HL-60/S4 treated with retinoic acid at 250 ng/mL for 4 days and 3 days (cell line): ENCODE results near the gene PSENEN.

Source experiments
- in situ Hi-C: fragments of 300-500 bp; cut with MboI; formaldehyde crosslinking; loops from 2 replicates; pipeline ENCODE4 v1.7.0; 2022; ENCODE audit warnings: low sequenced_read_pairs

The PSENEN gene

DNA sequence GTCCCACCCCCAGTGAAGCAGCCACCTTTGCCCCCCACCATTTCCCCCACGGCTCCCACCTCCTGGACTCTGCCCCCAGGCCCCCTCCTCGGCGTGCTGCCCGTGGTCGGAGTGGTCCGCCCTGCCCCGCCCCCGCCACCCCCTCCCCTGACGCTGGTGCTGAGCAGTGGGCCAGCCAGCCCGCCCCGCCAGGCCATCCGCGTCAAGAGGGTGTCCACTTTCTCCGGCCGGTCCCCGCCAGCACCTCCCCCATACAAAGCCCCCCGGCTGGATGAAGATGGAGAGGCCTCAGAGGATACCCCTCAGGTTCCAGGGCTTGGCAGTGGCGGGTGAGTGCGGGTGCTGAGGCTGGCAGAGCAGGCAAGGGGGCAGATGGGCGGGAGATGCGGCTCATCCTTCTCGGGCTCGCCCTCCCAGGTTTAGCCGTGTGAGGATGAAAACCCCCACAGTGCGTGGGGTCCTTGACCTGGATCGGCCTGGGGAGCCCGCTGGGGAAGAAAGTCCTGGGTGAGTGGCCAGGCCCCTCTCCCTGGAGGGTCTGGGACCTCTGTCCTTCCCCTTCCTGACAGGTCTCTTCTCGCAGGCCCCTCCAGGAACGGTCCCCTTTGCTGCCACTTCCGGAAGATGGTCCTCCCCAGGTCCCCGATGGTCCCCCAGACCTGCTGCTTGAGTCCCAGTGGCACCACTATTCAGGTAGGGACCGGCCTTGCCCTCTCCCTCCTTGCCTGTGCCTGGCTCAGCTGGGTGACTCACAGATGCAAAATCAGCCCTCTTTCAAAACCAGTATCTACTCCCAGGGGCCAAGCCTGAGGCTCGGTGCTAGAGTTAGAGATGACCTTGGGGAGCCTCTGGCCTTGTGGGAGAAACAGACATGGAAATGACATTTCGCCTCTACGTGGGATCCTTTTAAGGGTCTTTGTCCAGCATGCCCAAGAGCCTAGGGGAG is 12.0 kb upstream of the PSENEN start:
- in situ Hi-C loops: no loop called here

- in situ Hi-C loops: no loop called here
Observed at GRCh38 chr19:35734273-35734672, 11.2 kb upstream of the PSENEN start.

DNA sequence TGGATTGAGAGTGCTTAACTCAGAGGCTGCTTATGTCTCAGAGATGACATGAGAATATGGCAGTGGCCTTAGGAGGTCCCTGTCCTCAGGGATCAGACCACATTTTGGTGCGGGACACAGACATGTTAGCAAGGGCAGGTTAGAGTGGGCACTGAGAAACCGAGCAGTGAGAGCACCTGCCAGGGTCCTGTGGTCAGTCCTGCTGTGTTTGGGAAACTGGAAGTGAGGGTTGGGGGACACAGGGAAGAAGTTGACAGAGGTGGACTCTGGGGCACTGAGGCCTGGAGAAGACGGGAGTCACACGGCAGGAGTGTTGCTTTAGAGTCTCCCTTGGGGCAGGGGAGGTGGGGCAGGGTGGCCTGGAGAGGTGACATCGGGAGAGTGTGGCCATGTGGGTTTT is 10.6 kb upstream of the PSENEN start:
- in situ Hi-C loops: no loop called here

GRCh38 chr19:35736913-35737886 is 8.3 kb upstream of the PSENEN start:
- in situ Hi-C loops: no loop called here

- in situ Hi-C loops: no loop called here
Observed at GRCh38 chr19:35738021-35738886, 7.2 kb upstream of the PSENEN start.

DNA sequence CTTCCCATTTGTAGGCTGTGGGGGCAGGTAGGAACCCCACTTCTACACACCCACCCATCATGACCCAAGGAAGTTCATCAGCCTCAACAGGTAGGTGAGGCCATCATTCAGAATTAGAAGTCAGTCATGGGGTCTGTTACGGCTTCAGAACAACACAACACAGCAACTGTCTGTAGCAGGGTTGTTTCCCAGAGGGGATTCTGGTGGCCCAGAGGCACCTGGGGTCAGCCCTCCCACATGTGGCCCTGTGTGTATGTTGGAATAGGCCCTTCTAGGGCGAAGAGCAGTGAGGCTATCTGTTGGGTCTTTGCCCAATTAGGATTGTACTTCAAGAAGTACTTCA is 6.6 kb upstream of the PSENEN start:
- in situ Hi-C loops: no loop called here

DNA sequence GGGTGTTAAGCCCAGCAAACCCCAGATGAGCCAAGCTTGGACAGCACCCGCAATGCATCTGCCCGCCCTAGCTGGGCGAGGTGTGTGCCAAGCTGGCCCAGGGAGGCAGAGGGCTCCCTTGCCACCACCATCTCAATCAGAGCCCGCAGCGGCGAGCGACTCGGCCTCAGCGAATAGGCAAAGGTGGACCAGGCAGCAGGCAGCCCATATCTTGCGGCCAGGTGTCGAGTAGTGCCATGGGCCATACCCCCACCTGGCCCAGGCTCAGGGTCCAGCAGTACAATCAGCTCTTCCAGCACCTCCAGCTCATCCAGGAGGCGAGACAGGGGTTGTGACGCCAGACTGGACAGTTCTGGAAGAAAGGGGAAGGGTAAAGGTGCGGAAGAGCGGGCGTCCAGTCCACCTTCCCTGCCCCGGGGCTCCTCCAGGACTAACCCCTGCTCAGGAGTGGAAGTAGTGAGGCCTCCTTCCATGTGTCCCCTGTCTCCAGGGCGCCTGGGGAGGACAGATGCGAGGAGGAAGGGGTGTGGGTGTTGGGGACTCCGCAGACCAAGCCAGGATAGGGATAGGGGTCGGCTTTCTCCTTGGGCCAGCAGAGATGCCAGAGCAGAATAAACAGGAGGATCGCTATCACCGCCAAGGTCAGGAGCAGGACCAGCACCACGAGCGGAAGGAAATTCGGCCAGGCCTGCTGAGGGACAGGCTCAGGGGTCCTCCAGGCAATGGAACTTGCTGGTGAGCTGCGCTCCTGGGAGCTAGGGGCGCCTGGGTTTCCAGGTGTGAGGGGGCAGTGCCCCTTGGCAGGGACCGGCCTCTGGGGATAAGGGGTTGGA is 6.0 kb upstream of the PSENEN start:
- in situ Hi-C loops: no loop called here

DNA sequence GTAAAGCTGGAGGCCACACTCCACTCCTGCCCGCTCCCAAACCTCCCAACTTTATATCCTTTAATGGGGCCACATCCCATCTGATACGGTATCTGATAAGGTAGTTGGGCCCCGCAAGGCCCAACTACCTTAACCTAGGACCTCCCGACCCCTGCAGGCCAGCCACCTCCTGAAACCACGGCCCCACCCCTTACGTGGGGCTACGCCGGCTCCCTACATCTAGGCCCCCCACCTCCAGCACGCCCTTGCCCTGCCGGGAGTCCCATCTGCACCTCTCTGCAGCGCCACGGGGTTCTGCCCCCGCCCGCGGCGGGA is 5.4 kb upstream of the PSENEN start:
- in situ Hi-C loops: no loop called here

GRCh38 chr19:35740423-35741202 is 4.8 kb upstream of the PSENEN start:
- in situ Hi-C loops: no loop called here

DNA sequence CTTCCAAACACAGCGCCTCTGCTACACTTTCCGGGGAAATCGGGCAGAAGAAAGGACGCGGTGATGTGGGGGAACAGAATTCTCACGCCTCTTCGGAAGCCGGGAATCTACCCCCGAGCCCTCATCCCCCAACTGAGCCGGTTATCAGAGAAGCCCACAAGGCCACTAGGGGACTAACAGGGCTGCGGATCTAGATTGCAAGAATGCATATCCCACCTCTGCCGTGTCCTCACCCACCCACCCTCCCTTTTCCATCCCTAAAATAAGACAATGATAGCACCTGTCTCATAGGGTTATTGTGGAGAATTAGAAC is 4.3 kb upstream of the PSENEN start:
- in situ Hi-C loops: no loop called here

GRCh38 chr19:35742121-35742724 is 3.2 kb upstream of the PSENEN start, which contains the start of gene IGFLR1:
IGFLR1 (minus strand) TSS chr19:35742452; CDS start chr19:35741180, 1,272 bp downstream.
- in situ Hi-C loops: no loop called here

DNA sequence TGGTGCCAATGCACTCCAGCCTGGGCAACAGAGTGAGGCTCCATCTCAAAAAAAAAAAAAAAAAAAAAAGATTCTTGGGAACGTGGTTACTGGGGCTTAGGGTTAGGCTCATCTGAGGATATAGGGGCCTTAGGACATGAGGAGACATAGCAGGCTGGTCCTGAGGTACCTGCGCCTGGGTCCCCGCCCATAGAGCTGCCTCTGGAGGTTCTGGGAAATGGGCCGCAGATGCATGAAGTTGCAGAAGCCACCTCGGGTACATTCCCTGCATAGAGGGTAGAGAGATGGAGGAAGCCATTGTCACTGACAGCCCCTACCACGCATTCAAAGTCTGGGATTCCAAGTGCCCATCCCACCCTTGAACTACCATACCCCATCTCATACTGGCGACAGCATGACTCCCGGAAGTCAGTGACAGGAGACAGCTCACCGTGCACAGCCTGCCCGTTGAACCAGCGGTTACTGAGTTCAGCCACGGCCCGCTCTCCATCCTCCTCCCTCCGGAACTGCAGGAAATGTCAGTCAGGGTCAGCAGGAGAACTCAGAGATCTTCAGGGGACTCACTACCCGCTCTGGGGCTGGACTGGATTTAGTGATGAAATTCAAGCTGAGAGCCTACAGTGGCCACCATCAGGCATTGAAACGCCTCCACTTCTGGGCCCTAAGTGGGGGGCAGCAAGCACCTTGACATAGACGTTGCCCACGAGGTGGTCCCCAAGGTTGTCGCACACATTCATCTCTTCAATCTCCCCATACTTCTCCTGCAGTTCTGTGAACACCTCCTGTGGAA is 1.6 kb upstream of the PSENEN start:
- in situ Hi-C loops: no loop called here

- in situ Hi-C loops: no loop called here
Observed at GRCh38 chr19:35744430-35745327, 772 bp upstream of the PSENEN start.

DNA sequence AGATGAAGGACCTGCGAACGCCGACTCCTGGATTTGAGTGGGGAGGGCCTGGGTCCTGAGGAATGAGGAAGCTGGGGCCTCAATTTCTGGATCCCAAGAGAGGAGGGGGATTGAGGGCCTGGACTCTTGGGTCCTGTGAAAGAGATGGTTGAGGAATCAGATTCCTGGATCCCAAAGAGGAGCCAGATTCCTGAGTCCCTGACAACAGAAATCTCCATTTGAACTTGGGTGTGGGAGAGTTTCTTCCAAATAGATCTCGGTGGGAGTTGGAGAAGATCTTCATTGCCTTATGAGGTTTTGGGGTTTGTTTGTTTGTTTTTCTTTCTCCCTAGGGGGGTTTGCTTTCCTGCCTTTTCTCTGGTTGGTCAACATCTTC is 624 bp downstream of the PSENEN start:
- in situ Hi-C loops: no loop called here

GRCh38 chr19:35746531-35746930 is 1.1 kb downstream of the PSENEN start:
- in situ Hi-C loops: no loop called here

- in situ Hi-C loops: no loop called here
Observed at GRCh38 chr19:35748106-35749020, 2.9 kb downstream of the PSENEN start, which contains the start of gene LIN37. LIN37 (plus strand) TSS chr19:35748576; CDS start chr19:35748725, 149 bp downstream.
